Endothelial cell of umbilical vein (primary cell): Measurements from ENCODE around the gene PRMT2.

ENCODE experiments used
- CTCF ChIP-seq, 2 donors: IDR thresholded peaks; 1 replicate in 1 of 2; 2 replicates in 1 of 2; pipeline ENCODE4 v1.5.1; 2011; ENCODE audit warnings: low read length in 2 of 2, mild to moderate bottlenecking in 2 of 2, moderate library complexity in 2 of 2, control low read depth in 1 of 2, inconsistent platforms in 1 of 2, low read depth in 1 of 2; ENCODE audit not compliant: insufficient read depth in 1 of 2; ENCODE audit errors: extremely low read depth in 1 of 2
- EZH2 ChIP-seq: IDR thresholded peaks from 2 replicates; pipeline ENCODE4 v1.6.1; 2012; ENCODE audit warnings: borderline replicate concordance, low read depth, mild to moderate bottlenecking, moderate library complexity, low read length, inconsistent platforms; ENCODE audit not compliant: severe bottlenecking
- FOS ChIP-seq: IDR thresholded peaks from 2 replicates; pipeline ENCODE4 v1.6.1; 2011; ENCODE audit warnings: mild to moderate bottlenecking, low read length, moderate library complexity, borderline replicate concordance; ENCODE audit not compliant: insufficient read depth
- GATA2 ChIP-seq: IDR thresholded peaks from 2 replicates; pipeline ENCODE4 v1.7.0; 2011; ENCODE audit warnings: low read depth, mild to moderate bottlenecking, moderate library complexity, mixed read lengths, low read length; ENCODE audit not compliant: insufficient read length, insufficient read depth
- POLR2AphosphoS5 ChIP-seq: IDR thresholded peaks from 2 replicates; pipeline ENCODE4 v1.6.1; 2012; ENCODE audit warnings: low read depth, mild to moderate bottlenecking, control low read depth, low read length, moderate library complexity; ENCODE audit not compliant: insufficient read depth

DNA sequence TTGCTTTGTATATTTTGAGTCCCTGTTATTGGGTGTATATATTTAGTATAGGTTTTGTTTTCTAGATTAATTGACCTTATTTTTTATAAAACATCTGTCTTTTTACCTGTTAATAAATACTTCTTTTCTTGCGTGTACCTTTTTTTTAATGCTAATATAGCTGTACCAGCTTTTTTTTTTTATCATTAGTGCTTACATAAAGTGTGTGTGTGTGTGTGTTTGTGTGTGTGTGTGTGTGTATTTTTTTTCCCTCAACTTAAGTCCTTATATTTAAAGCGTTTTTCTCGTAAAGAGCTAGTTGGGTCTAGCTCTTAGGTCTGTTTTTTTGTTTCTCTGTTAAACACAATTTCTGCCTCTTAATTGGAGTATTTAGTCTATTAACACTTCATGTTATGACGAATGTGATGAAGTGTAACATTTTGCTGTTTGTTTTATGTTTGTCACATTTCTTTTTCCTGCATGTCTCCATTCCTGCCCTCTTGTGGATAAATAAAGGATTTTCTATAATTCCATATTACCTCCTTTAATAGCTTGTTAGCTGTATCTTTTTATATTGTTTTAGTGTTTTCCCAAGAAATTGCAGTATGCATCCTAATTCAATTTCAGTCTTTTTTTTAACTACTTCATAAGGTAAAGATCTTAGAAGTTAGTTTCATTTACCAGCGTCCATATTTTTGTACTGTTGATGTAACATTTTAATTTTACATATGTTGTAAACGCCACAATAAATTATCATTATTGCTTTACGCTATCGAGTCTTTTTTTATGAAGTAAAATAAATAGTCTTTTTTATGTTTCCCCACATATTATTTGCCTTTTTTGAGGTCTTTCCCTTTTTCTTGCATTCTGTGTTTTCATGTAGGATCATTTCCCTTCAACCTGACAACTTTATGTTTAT, 4.3 kb downstream of the PRMT2 start:
- TF ChIP-seq POLR2AphosphoS5: no peak
- no peak for TF ChIP-seq GATA2
- TF ChIP-seq CTCF (IDR thresholded peaks at IDR 0.05; ENCODE audit: extremely low read depth in 1 of 2, insufficient read depth in 1 of 2, low read depth in 1 of 2, low read length in 2 of 2): peak; percentile 11 to 16
- no peak for TF ChIP-seq FOS
- no peak for TF ChIP-seq EZH2
